ENCODE measurements around the gene WDR62.

The WDR62 gene

GRCh38 chr19:36101550-36102327, 47.0 kb downstream of the WDR62 start:
- H3K36me3 ChIP-seq (ENCODE audit: insufficient read depth, low read length), result peaks cover 71% of the 10 kb centered on the region; the same call in 1 of the 2 replicates
- no peaks in the 10 kb centered on the region for H4K20me1 ChIP-seq (ENCODE audit: insufficient read depth, low read length, poor library complexity, severe bottlenecking)
- H3K79me2 ChIP-seq (ENCODE audit: insufficient read depth, low read length), result no peaks in the 10 kb centered on the region
- TF ChIP-seq CTCF (conservative IDR thresholded peaks at IDR 0.05; ENCODE audit: low read length), result no peak
- TF ChIP-seq EZH2phosphoT487 (IDR thresholded peaks at IDR 0.05; ENCODE audit: borderline replicate concordance), result no peak
- H3F3A ChIP-seq (ENCODE audit: low read depth), result no peaks in the 10 kb centered on the region
- no peaks in the 10 kb centered on the region for H3K9me2 ChIP-seq (replicated peaks; ENCODE audit: low read depth, low read length)
- H3K4me3 ChIP-seq (ENCODE audit: low read length, poor library complexity, severe bottlenecking), result no peak overlapping the region
- no peak overlapping the region for H2AFZ ChIP-seq (ENCODE audit: low read length)
- H3K27me3 ChIP-seq (ENCODE audit: insufficient read depth, low read length, poor library complexity, severe bottlenecking), result no peaks in the 10 kb centered on the region
- no peak overlapping the region for H3K4me2 ChIP-seq (ENCODE audit: low read depth, low read length, poor library complexity, severe bottlenecking)
- no peak overlapping the region for H3K9ac ChIP-seq (ENCODE audit: low read depth, low read length, poor library complexity, severe bottlenecking)
- H3K4me1 ChIP-seq (ENCODE audit: insufficient read depth, low read length, poor library complexity, severe bottlenecking), result no peaks in the 10 kb centered on the region
- H3K9me3 ChIP-seq (ENCODE audit: insufficient read depth, low read depth, low read length), result no peaks in the 10 kb centered on the region

- H3K4me1 ChIP-seq (ENCODE audit: insufficient read depth, low read length, poor library complexity, severe bottlenecking), result no peaks in the 10 kb centered on the region
Observed at GRCh38 chr19:36103040-36103626, 48.4 kb downstream of the WDR62 start.

GRCh38 chr19:36103842-36104552, 49.3 kb downstream of the WDR62 start:
- no peak overlapping the region for H3K4me3 ChIP-seq (ENCODE audit: low read length, poor library complexity, severe bottlenecking)
- TF ChIP-seq CTCF (conservative IDR thresholded peaks at IDR 0.05; ENCODE audit: low read length) (no peak), EZH2phosphoT487 (IDR thresholded peaks at IDR 0.05; ENCODE audit: borderline replicate concordance) (no peak)
- H3K9ac ChIP-seq (ENCODE audit: low read depth, low read length, poor library complexity, severe bottlenecking), result no peak overlapping the region
- no peaks in the 10 kb centered on the region for H3F3A ChIP-seq (ENCODE audit: low read depth)
- no peak overlapping the region for H2AFZ ChIP-seq (ENCODE audit: low read length)
- H3K4me1 ChIP-seq (ENCODE audit: insufficient read depth, low read length, poor library complexity, severe bottlenecking), result no peaks in the 10 kb centered on the region
- H3K4me2 ChIP-seq (ENCODE audit: low read depth, low read length, poor library complexity, severe bottlenecking), result no peak overlapping the region
- peaks cover 61% of the 10 kb centered on the region; the same call in 1 of the 2 replicates for H3K36me3 ChIP-seq (ENCODE audit: insufficient read depth, low read length)
- H3K27me3 ChIP-seq (ENCODE audit: insufficient read depth, low read length, poor library complexity, severe bottlenecking), result no peaks in the 10 kb centered on the region
- no peaks in the 10 kb centered on the region for H3K79me2 ChIP-seq (ENCODE audit: insufficient read depth, low read length)
- H3K9me2 ChIP-seq (replicated peaks; ENCODE audit: low read depth, low read length), result no peaks in the 10 kb centered on the region
- no peaks in the 10 kb centered on the region for H3K9me3 ChIP-seq (ENCODE audit: insufficient read depth, low read depth, low read length)
- H4K20me1 ChIP-seq (ENCODE audit: insufficient read depth, low read length, poor library complexity, severe bottlenecking), result no peaks in the 10 kb centered on the region

More at GRCh38 chr19:36103040-36103626, 48.4 kb downstream of the WDR62 start:
- no peak overlapping the region for H2AFZ ChIP-seq (ENCODE audit: low read length)
- TF ChIP-seq CTCF (conservative IDR thresholded peaks at IDR 0.05; ENCODE audit: low read length) (no peak), EZH2phosphoT487 (IDR thresholded peaks at IDR 0.05; ENCODE audit: borderline replicate concordance) (no peak)
- no peak overlapping the region for H3K4me2 ChIP-seq (ENCODE audit: low read depth, low read length, poor library complexity, severe bottlenecking)
- no peaks in the 10 kb centered on the region for H4K20me1 ChIP-seq (ENCODE audit: insufficient read depth, low read length, poor library complexity, severe bottlenecking)
- H3K9me3 ChIP-seq (ENCODE audit: insufficient read depth, low read depth, low read length), result no peaks in the 10 kb centered on the region
- H3K9me2 ChIP-seq (replicated peaks; ENCODE audit: low read depth, low read length), result no peaks in the 10 kb centered on the region
- H3K27me3 ChIP-seq (ENCODE audit: insufficient read depth, low read length, poor library complexity, severe bottlenecking), result no peaks in the 10 kb centered on the region
- no peaks in the 10 kb centered on the region for H3F3A ChIP-seq (ENCODE audit: low read depth)
- peaks cover 64% of the 10 kb centered on the region; the same call in 1 of the 2 replicates for H3K36me3 ChIP-seq (ENCODE audit: insufficient read depth, low read length)
- no peak overlapping the region for H3K4me3 ChIP-seq (ENCODE audit: low read length, poor library complexity, severe bottlenecking)
- H3K79me2 ChIP-seq (ENCODE audit: insufficient read depth, low read length), result no peaks in the 10 kb centered on the region
- H3K9ac ChIP-seq (ENCODE audit: low read depth, low read length, poor library complexity, severe bottlenecking), result no peak overlapping the region
